Measurements from ENCODE around the gene SRD5A1.
"Not testable (repeated sequence)": the region's sequence is repeated elsewhere in the genome, so short reads cannot be mapped to it uniquely, and the experiment has no call there.

The SRD5A1 gene

DNA sequence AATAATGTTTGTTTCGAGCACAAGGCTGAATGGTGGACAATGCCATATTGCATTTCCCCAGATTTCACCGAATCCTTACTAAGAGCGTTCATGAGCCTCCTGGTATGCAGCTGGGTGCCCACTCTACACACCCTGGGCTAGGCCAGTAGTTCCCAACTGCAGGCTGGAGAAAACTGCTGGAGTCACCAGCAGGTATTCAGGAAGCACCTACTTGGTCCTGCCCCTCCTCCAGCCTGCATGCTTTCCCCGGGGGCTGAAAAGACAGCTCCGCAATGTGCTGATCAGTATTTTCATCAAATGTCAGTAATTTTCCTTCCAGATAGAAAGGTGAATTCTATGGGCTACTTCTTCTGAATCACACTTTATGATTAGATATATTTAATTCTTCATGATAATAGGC lies 34.4 kb downstream of the SRD5A1 start:
- no peak overlapping the region for H3K4me3 ChIP-seq (ENCODE audit: low read depth, low read length)
- TF ChIP-seq, protein P1, sequence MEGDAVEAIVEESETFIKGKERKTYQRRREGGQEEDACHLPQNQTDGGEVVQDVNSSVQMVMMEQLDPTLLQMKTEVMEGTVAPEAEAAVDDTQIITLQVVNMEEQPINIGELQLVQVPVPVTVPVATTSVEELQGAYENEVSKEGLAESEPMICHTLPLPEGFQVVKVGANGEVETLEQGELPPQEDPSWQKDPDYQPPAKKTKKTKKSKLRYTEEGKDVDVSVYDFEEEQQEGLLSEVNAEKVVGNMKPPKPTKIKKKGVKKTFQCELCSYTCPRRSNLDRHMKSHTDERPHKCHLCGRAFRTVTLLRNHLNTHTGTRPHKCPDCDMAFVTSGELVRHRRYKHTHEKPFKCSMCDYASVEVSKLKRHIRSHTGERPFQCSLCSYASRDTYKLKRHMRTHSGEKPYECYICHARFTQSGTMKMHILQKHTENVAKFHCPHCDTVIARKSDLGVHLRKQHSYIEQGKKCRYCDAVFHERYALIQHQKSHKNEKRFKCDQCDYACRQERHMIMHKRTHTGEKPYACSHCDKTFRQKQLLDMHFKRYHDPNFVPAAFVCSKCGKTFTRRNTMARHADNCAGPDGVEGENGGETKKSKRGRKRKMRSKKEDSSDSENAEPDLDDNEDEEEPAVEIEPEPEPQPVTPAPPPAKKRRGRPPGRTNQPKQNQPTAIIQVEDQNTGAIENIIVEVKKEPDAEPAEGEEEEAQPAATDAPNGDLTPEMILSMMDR (IDR thresholded peaks at IDR 0.05; ENCODE audit: control insufficient read depth, extremely low read depth, insufficient read depth) = no peak
- no peak for DNase-seq (ENCODE audit: low read depth)

DNA sequence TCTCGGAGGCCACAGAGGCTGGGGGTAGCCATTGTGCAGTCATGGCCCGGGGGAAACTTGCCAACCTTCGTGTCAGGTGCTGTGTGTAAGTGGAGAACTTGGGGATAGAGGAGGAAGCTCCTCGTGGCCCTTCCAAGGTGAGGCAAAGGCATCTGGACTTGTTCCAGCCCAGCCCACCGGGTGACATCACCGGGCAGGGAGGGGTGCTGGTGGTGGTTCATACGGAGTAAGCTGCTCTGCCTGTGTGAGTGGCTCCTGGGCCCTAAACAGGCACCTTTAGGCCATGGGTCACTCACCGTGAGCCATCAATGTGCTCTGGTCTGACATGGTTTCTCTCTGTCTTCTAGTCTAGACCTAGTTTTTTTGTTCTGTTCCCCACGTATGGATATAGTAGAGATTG lies 35.5 kb downstream of the SRD5A1 start:
- H3K4me3 ChIP-seq (ENCODE audit: low read depth, low read length); DNase-seq (ENCODE audit: low read depth): not testable (repeated sequence)

GRCh38 chr5:6673031-6673430 lies 39.8 kb downstream of the SRD5A1 start:
- TF ChIP-seq, protein P1 (IDR thresholded peaks at IDR 0.05; ENCODE audit: control insufficient read depth, extremely low read depth, insufficient read depth) = no peak
- DNase-seq (ENCODE audit: low read depth) = no peak
- H3K4me3 ChIP-seq (ENCODE audit: low read depth, low read length) = no peak overlapping the region

GRCh38 chr5:6673963-6674362 lies 40.7 kb downstream of the SRD5A1 start:
- no peak for DNase-seq (ENCODE audit: low read depth)
- no peak overlapping the region for H3K4me3 ChIP-seq (ENCODE audit: low read depth, low read length)
- TF ChIP-seq, protein P1 (IDR thresholded peaks at IDR 0.05; ENCODE audit: control insufficient read depth, extremely low read depth, insufficient read depth) = no peak

GRCh38 chr5:6674421-6674820 lies 41.2 kb downstream of the SRD5A1 start:
- TF ChIP-seq, protein P1 (IDR thresholded peaks at IDR 0.05; ENCODE audit: control insufficient read depth, extremely low read depth, insufficient read depth) = no peak
- H3K4me3 ChIP-seq (ENCODE audit: low read depth, low read length) = no peak overlapping the region
- DNase-seq (ENCODE audit: low read depth) = no peak

GRCh38 chr5:6674886-6675285 lies 41.6 kb downstream of the SRD5A1 start:
- no peak for DNase-seq (ENCODE audit: low read depth)
- H3K4me3 ChIP-seq (ENCODE audit: low read depth, low read length) = no peak overlapping the region
- TF ChIP-seq, protein P1 (IDR thresholded peaks at IDR 0.05; ENCODE audit: control insufficient read depth, extremely low read depth, insufficient read depth) = no peak

DNA sequence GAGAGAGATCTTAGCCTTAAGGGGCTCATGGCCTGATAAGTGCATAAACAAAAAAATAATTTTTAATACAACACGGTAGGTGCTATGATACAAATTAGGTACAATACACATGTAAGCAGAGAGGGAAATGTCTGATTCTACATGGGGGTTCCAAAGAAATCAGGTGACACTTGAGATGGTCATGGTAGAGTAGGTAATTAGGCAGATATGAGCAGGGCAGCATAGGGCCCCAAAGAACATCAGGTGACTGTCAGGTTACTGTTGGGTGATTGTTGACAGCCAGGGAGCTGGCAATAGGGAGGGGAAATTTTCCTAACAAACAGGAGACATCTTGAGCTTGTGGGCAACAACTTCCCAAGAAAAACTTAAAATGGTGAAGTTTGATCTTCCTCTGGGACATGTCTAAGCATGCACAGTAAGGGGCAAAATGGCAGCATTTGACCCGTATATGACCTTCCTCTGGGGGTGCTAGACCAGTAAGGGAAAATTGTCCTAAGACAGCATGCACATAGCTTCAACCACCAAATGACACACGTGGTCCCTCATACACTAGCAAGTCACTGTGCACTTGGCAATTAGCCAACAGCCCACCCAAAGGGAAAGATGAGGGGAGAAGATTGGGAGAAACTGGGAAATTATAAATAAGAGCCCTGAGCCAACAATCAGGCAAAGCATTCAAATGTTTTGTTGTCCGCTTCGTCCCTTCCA lies 42.7 kb downstream of the SRD5A1 start:
- TF ChIP-seq, protein P1 (IDR thresholded peaks at IDR 0.05; ENCODE audit: control insufficient read depth, extremely low read depth, insufficient read depth) = no peak
- no peak for DNase-seq (ENCODE audit: low read depth)
- H3K4me3 ChIP-seq (ENCODE audit: low read depth, low read length) = no peak overlapping the region
